Activated CD4-positive, alpha-beta T cell treated with anti-CD3 and anti-CD28 coated beads, Interleukin-10, Interleukin-2, amounts not matched to agents 100 ng/mL and 50 ng/mL, durations not matched to agents 16 hours and 8 hours (primary cell): Measurements from ENCODE around the gene RPL15.

Experiments
- DNase-seq: peaks from one replicate; pipeline ENCODE4 v3.0.0-alpha.2; 2020

RPL15 gene

DNA sequence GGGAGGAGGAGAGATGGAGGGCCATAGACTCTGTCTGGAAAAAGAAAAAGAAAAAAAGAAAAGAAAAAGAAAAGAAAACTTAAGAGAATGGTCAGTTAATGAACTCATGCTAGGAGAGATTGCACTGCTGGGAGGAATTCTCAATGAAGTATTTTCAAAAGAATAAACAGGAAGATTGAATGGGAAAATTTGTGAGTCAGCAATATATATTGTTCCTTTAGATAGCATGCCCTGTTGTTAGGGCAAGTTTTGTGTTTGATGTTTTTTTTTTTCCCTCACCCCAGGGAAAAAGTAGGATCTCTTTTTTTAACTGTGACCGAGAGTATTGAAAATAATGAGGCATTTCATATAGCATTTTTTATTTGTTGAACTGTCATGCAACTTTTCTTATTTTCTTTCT is 20.4 kb downstream of the RPL15 start:
- DNase-seq, result no peak

DNA sequence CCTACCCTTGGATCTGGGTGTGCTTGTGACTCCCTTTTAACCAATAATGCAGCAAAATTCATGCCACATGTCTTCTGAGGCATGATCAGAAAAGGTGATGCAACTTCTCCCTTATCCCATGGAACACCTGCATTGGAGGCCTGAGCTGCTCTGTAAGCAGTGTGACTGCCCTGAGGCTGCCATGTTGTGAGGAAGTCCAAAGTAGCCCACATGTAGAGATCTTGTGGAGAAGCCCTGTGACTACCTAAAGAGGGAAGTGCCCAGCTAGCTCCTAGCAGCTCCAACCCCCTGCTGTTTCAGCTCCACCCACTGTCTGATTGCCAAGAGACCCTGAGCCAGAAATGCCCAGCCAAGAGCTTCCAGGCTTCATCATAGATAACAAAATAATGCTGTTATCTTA is 21.8 kb downstream of the RPL15 start:
- no peak for DNase-seq

DNA sequence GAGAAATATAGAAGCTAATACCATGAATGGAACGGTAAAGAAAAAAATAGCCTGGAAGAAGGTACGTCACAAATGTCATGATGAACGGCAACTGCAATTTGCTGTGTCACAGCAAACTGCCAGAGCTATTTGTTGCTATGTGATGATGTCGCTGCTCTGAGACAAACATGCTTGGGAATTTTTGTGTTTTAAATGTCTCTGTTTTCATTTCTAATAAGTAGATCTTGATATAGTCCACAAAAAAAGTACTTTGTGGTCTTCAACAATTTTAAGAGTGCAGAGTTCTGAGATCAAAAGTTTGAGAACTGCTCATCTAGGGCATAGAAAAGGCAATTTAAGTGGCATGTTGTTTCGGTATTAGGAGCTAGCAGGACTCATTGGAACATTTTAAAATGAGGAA is 23.8 kb downstream of the RPL15 start:
- no peak for DNase-seq

DNA sequence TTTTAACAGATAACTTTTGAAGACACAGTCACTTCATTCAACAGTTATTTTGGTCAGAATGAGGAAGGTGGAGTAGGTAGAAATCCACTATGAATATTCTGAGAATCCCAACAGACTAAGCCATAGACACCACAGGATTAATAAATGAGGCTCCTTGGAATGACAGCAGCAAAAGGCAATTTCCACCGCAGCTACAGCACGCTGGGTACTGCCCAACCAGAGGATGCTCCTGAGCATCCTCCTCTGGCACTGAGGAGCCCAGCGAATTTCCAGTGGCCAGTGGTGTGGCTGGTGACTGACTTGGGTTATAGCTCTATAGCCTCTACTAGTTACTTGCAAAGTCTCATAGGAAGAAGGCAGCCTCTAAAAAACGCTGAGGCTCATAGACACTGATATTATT is 24.5 kb downstream of the RPL15 start:
- DNase-seq, result no peak

DNA sequence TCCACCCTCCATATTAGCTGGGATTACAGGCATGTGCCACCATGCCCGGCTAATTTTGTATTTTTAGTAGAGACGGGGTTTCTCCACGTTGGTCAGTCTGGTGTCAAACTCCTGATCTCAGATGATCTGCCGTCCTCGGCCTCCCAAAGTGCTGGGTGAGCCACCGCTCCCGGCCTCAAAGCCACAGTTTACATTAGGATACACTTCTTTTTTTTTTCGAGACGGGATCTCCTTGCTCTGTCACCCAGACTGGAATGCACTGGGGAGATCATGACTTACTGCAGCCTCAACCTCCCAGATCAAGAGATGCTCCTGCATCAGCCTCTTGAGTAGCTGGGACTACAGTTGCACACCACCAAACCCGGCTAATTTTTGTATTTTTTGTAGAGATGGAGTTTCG is 25.6 kb downstream of the RPL15 start:
- no peak for DNase-seq

DNA sequence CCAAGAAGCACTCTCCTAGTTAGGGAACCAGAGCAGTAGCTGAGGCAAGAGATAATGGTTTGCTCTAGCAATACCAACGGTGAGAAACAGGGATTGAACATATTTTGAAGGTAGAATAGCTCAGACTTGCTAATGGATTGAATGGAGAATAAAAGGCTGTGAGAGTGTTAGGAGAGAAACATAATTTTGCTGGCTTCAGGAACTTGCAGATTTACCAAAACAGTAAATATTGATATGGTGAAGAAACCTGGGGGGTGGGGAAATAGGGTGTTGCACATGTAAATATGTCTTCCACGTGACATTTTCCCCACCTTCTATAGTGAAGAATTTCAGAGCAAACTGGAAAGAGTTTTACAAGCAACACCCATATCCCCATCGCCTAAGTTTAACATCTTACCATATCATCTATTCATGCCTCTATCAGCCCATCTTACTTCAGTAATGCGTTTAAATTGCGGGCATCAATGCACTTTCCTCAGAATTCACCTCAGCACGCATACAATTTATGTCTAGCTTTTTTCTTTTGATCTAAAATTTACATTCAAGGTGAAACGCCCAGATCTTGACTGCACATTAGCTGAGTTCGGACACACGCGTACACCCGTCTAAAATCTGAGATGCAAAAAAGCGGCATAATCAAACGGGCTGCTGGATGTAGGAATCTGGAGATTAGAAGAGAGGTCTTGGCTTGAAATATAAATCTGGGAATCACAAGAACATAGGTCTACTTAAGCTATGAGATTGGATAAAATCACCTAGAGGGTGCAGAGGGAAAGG is 27.3 kb downstream of the RPL15 start:
- DNase-seq, result no peak

DNA sequence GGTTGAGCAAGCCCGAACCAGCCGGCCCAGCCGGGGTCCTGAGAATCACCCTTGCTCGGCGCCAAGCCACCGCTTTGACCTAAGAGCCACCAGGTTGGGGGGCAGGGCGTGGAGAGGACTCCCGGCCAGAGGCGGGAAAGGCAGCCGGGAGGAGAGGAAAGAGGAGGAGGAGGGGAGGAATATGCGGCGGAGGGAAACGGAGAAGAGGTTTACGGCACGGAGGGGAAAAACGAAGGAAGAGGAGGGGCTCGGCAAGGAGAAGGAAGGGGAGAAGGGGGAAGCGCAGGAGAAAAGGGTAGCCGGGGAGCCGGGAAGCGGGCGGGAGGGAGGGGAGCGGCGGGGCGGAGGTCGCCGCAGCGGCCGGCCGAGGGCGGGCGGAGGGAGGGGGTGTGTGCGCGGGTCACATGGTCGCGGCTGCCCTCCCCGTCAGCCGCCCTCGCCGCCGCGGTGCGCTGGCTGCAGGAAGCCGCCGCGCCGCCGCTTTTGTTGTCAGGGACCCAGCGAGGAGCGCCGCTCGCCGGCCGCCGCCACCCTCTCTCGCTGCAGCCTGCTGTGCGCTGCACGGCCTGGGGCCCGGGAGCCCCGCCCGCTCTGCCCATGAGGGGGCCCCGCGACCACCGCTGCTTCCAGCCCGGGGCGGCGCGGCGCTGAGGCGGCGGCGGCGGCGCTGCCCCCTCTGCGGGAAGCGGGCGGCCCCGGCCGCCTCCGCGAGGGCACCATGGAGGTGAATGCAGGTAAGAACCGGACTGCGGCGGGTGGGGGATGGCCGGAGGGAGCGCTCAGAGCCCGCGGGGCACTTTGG is 28.1 kb downstream of the RPL15 start, which contains the start of gene NR1D2:
Gene NR1D2, plus strand, starts transcription at position 426 of the 802 bp plus-strand sequence. Its CDS starts 293 bp downstream, at position 719.
- peak; percentile 83 for DNase-seq

DNA sequence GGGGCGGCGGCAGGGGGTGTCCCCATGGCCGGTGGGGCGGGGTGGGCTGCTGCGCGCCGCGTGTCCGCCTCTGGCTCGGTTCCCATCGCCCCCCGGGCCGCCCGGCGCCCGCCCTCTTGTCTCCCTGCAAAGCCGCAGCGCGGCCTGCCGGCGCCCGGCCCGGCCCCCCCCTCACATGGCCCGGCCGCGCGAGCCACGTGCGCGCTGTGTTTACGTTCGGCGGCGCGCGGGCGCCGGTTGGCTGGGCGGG is 28.7 kb downstream of the RPL15 start:
- no peak for DNase-seq

DNA sequence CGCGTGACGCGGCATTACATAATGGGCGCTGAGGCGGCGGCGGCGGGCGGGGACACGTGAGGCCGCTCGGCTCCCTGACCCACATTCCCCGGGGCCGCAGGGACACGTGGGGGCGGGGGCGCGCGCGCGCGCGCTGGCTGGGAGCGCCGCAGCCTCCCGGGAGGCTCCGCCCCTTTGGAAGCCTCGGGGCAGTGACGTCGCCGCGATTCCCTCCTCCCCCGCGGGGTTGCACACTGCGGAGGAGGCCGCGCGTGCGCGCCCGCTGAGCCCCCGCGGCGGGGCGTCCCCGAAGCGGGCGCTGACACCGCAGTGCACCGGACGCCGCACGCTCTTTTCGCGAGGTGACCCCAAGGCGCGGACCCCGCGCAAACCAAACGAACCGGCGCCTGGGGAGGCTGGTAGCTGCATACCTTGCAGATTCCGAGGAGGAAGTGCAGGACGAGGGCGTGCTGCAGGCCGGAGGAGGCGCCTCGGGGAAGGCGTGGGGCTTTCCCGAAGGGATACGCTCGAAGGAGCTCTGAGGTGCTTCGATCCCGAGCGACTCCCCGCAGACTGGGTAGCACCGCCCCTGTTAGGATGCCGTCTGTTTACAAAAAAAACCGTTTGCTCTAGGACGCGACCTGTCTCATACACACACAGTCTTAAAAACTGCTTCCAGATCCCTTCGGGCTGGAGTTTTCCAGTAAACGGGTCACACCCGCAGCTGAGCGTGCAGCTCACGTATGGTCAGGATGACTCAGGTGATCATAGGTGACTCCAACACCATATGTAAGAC is 29.2 kb downstream of the RPL15 start:
- peak; percentile 97 for DNase-seq

DNA sequence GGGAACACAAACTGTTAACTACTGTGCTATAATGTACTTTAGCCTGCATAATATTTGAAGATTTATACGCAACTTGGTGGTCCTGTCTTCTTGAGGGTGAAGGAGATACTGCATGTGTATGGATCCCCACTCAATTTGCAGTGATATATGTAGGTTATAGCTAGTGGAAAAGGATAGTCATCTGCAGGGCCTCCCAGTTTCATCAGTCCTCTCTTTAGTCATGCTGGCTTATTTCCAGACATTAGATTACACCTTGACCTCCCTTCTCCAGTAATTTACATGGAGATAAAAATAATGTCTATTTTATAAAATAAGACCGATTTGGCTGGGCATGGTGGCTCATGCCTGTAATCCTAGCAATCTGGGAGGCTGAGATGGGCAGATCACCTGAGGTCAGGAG is 31.8 kb downstream of the RPL15 start:
- DNase-seq, result no peak

DNA sequence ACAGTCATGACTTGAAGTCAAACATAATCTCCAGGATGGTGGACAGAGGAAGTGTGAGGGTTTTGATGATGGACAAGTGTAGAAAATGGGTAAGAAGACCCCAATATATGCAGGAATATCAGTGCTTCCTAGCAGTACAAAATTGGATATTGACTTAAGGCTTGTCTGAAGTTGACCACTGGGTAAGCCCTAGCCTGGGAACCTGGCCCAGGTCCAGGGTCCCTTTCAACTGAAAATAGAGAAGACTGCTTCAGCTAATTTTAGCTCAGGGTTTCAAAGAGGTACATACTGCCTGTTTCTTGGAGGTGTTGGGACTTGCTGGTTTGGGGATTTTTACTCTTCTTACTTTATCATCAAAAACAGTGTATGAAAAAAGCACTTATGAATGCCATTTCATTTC is 32.9 kb downstream of the RPL15 start:
- DNase-seq, result no peak

DNA sequence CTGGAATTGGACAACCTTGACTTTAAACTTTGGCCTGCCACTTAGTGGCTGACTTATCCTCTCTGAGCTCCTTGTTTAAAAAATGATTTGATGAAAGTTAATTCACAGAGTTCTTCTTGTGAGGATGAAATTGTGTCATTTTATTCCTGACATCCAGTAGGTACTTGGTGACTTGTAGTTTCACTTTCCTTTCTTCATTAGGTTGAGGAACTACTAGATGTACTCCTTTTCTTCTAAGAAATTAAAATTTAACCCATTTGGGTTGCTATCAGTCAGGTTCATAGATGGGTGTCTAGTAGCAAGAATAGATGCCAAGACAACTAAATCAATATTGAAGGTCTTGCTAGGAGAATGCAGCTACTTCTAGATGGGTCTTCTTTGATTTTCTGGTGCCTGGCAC is 33.4 kb downstream of the RPL15 start:
- DNase-seq, result no peak

DNA sequence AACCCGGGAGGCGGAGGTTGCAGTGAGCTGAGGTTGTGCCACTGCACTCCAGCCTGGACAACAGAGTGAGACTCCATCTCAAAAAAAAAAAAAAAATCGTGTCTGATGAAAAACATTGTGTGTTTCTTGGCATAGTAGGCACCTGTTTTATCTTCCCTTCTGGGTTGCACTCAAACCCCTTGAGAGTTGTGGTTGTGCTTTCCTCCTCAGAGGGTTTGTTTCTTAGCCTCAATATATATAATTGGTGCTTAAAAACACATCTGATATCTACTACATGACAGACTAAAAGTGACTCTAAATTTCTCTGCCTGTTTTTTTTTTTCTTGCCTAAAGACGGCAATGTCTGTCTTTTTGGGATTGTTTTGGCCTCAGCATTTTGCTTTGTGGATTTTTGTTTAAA is 35.7 kb downstream of the RPL15 start:
- DNase-seq, result no peak

DNA sequence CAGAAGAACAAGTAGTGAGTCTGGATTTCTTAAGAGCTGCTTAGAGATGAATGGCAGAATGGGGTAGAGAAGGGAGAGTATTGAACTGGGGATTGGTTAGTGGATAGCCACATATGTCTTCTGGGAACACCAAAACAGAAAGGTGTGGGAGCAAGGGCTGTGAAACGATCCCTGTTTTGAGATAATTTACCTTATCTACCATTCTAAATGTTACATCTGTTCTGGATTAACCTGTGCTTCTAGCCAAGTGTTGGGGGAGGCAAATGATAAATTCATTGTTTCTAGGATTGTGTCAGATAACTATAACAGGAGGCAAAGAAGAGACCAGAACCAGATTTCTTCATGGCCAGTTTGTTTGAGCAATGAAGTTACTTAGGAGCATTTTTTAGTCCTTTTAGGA is 36.6 kb downstream of the RPL15 start:
- no peak for DNase-seq

DNA sequence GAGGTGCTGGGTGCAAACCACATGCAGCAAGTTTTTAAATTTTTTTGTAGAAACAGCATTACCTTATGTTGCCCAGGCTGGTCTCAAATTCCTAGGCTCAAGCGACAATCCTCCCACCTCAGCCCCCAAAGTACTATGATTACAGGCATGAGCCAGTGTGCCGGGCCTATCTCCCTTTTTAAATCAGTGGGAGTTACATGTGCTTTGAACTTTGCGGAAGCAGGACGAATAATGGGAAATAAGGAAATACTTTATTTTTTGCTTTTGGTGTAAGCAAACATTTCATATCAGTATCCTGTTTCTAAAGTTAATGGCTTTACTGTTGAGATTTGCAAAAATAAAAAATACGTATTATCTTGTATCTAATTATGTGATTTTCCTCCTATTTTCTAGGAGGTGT is 37.2 kb downstream of the RPL15 start:
- DNase-seq, result no peak

DNA sequence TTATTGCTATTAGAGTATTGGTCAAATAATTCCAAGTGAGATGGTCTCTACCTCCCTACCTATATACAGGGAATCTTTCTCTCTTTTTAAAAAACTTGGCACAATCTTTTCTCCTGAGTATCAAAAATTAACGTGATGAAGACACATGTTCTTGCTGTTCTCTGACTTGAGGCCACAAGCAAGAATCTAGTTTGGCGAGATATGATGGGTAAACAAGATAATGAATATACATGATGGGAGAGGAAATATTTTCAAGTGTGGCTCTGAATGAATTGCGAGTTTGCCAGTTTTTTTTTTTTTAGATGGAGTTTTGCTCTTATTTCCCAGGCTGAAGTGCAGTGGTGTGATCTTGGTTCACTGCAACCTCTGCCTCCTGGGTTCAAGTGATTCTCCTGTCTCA is 39.8 kb downstream of the RPL15 start:
- DNase-seq, result no peak

DNA sequence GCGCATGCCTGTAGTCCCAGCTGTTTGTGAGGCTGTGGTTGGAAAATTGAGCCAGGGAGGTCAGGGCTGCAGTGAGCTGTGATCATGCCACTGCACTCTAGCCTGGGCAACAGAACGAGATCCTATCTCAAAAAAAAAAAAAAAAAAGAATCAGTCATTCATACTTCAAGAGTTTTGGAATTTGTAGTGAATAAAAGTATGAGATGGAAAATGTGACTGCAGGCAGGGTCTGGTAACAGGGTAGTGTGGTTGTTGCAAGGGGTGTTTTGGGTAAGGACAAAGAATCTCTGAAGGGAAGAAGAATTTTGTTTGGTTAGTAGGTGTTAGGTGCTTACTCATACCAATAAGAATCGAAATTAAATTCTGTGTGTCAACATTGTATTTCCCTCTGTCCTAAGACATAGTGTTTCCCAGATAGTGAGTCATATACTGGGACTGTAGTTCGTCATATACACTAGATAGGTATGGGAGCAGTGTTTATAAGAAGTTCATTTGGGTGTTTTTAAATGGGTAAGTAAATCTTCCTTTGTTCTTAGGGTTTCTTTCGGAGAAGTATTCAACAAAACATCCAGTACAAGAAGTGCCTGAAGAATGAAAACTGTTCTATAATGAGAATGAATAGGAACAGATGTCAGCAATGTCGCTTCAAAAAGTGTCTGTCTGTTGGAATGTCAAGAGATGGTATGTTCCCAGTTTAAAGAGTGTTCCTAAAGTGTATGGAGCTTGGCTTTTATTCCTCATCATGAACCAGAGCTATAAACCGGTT is 42.4 kb downstream of the RPL15 start:
- DNase-seq, result peak; percentile 74

DNA sequence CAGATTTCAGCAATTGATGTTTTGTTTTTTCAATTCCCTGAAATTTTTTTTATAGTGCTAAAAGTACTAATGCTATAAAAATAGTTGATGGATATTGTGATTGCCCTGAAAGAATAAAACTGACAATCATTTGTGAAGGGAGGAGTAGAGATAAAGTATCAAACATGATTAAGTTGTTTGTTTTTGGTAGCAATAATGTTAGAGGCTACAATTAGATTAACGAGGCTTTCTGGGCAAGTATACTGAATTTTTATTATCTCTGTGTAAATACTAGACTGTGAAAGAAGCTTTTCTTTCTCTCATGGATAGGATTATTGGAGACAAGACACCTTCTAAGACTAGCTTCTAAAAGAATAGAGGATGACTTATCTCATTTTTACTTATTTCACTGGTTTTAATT is 43.7 kb downstream of the RPL15 start:
- no peak for DNase-seq

DNA sequence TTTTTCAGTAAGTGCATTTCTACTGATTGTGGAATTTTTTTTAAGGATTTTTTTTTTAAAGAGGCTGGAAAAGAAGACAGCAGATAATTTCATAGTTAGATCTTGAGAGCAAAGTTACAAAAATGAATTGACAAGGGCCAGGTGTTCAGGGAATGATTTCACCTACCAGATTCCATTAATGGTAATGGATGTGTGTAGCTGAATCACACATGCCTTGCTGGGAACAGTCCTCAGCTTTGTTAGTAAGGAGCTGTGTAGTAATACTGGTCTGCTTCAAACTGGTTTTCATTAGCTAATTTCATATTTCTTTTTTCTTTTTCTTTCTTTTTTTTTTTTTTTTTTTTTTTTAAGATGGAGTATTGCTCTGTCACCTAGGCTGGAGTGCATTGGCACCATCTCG is 44.1 kb downstream of the RPL15 start:
- DNase-seq, result no peak

DNA sequence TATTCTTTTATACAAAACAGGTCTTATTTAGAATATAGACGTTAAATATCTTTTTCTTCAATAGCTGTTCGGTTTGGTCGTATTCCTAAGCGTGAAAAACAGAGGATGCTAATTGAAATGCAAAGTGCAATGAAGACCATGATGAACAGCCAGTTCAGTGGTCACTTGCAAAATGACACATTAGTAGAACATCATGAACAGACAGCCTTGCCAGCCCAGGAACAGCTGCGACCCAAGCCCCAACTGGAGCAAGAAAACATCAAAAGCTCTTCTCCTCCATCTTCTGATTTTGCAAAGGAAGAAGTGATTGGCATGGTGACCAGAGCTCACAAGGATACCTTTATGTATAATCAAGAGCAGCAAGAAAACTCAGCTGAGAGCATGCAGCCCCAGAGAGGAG is 45.0 kb downstream of the RPL15 start:
- no peak for DNase-seq

DNA sequence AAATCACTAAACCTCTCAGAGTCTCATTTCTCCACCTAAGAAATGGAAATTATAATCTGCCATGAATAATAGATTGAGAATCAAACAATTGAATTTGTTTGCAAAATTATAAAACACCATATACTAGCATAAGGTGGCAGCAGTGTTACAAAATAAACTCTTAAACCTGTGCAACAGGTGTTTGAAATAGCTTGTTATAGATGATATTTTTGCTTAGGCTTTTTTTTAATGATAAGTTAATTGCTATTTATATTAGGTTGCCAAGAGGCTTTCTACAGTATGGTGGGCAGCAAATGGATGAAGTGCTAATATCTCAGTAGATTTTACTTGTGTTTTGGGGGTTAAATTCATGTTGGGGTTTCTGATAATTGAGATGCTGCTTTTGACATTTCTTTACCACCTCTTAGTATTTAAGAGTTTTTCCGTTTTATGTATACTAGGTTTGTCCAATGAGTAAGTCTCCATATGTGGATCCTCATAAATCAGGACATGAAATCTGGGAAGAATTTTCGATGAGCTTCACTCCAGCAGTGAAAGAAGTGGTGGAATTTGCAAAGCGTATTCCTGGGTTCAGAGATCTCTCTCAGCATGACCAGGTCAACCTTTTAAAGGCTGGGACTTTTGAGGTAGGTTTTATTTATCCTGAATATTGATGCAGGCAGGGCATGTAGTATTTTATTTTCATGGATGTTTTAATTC is 47.8 kb downstream of the RPL15 start:
- no peak for DNase-seq

DNA sequence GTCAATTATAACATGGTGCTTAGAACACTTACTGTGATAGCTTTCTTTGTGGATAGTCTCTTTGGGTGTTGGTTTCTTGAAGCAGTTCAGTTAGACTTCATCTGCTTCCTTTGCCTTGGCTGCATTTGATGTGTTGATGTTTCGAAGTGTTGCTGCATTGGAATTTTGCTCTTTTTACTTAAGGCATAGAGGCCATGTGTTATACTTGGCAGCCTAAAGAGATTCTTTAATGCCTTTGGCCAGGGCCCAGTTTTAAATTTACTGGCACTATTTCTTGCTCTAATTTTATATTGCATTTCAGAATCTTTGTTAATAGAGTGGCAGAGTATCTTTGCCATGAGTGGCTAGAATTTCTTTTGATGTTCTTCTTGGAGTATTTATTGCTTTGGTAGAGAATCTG is 49.4 kb downstream of the RPL15 start:
- no peak for DNase-seq
